Right lobe of liver (tissue), 4 donors: ENCODE results near the gene STX4.
A peak's percentile ranks its signal among the peaks of the same experiment; 100 is the strongest.

Experiments
- POLR2A ChIP-seq: fragments of 450-650 bp; IDR thresholded peaks from one replicate; pipeline ENCODE4 v1.6.1; 2017; ENCODE audit warnings: antibody characterized with exemption, mild to moderate bottlenecking
- TF ChIP-seq, protein P1 (sequence below), 4 donors: fragments of 200-600 bp in 3 of 4; fragments of 450-650 bp in 1 of 4; IDR thresholded peaks; one replicate each; pipeline versions ENCODE4 v1.5.1 to v1.8.0; 2016 to 2022; ENCODE audit warnings: antibody characterized with exemption in 4 of 4, mild to moderate bottlenecking in 2 of 4
- donor health status: DM: no; HTN: no; CAD: no.
- donor health status: DM: no; HTN: no; CAD: no.
- donor health status: DM: no; HTN: yes; CAD: no.

DNA sequence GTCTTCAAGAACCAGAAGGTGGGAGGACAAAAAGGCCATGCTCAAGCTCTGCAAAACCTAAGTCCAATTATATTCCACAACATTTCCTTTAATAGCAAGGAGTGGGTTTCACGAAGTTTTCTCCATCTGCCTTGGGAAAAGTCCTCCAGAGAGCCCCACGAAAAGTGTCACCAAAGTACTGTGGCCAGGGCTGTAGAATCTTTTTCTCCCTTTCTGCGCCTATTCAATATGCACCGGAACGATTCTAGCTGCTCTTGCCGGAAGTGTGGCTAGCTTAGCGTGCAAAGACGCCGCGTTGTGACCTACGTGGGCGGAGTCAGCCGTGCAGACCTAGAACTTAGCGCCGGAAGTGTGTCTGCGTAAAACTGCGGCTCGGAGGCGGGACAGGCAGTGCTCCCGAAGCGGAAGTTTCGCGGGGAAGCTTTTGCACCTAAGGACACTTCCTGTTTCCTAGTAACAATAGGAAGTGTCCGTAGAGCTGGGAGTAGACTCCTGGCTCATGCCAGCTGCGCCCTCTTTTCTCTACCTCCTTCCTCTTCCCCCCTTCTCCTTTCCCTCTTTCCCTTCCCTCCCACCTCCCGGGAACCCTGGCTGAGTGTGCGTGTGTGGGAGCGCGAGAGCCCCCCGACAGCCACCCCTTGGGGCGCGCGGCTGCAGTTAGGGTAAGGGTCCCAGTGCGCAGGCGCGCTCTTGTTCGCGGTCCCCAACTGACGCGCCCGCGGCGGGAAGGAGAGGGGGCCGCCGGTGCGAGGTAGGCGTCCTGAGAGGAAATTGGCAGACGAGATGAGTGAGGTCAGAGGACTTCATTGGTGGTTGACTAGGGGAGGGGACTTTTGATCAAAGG is 40.8 kb downstream of the STX4 start, which contains the start of the genes ZNF646 and ZNF668:
- TF ChIP-seq, protein P1, sequence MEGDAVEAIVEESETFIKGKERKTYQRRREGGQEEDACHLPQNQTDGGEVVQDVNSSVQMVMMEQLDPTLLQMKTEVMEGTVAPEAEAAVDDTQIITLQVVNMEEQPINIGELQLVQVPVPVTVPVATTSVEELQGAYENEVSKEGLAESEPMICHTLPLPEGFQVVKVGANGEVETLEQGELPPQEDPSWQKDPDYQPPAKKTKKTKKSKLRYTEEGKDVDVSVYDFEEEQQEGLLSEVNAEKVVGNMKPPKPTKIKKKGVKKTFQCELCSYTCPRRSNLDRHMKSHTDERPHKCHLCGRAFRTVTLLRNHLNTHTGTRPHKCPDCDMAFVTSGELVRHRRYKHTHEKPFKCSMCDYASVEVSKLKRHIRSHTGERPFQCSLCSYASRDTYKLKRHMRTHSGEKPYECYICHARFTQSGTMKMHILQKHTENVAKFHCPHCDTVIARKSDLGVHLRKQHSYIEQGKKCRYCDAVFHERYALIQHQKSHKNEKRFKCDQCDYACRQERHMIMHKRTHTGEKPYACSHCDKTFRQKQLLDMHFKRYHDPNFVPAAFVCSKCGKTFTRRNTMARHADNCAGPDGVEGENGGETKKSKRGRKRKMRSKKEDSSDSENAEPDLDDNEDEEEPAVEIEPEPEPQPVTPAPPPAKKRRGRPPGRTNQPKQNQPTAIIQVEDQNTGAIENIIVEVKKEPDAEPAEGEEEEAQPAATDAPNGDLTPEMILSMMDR (IDR thresholded peaks at IDR 0.05): no peak
- TF ChIP-seq POLR2A: peak; percentile 66
